ENCODE results near the gene MYO3B.

MYO3B gene

GRCh38 chr2:170695521-170696410 lies 517.8 kb downstream of the MYO3B start:
- no peak for DNase-seq (ENCODE audit: low read depth)

GRCh38 chr2:170696948-170697347 lies 519.0 kb downstream of the MYO3B start:
- TF ChIP-seq CTCF (IDR thresholded peaks at IDR 0.05; ENCODE audit: low read length, missing control alignments) = no peak
- H3K4me3 ChIP-seq (replicated peaks; ENCODE audit: low read depth, low read length) = no peak overlapping the region
- DNase-seq (ENCODE audit: low read depth) = no peak

More at GRCh38 chr2:170695521-170696410, 517.8 kb downstream of the MYO3B start:
- TF ChIP-seq CTCF (IDR thresholded peaks at IDR 0.05; ENCODE audit: low read length, missing control alignments) = no peak
- H3K4me3 ChIP-seq (replicated peaks; ENCODE audit: low read depth, low read length) = no peak overlapping the region

GRCh38 chr2:170701011-170701410 lies 523.1 kb downstream of the MYO3B start:
- TF ChIP-seq CTCF (IDR thresholded peaks at IDR 0.05; ENCODE audit: low read length, missing control alignments) = no peak
- DNase-seq (ENCODE audit: low read depth) = no peak

GRCh38 chr2:170703776-170704476 lies 526.0 kb downstream of the MYO3B start:
- no peak for DNase-seq (ENCODE audit: low read depth)
- H3K4me3 ChIP-seq (replicated peaks; ENCODE audit: low read depth, low read length) = no peak overlapping the region
- TF ChIP-seq CTCF (IDR thresholded peaks at IDR 0.05; ENCODE audit: low read length, missing control alignments) = no peak

More at GRCh38 chr2:170701011-170701410, 523.1 kb downstream of the MYO3B start:
- no peak overlapping the region for H3K4me3 ChIP-seq (replicated peaks; ENCODE audit: low read depth, low read length)
